ENCODE data around the gene TTC16.

- TF ChIP-seq, protein P1, sequence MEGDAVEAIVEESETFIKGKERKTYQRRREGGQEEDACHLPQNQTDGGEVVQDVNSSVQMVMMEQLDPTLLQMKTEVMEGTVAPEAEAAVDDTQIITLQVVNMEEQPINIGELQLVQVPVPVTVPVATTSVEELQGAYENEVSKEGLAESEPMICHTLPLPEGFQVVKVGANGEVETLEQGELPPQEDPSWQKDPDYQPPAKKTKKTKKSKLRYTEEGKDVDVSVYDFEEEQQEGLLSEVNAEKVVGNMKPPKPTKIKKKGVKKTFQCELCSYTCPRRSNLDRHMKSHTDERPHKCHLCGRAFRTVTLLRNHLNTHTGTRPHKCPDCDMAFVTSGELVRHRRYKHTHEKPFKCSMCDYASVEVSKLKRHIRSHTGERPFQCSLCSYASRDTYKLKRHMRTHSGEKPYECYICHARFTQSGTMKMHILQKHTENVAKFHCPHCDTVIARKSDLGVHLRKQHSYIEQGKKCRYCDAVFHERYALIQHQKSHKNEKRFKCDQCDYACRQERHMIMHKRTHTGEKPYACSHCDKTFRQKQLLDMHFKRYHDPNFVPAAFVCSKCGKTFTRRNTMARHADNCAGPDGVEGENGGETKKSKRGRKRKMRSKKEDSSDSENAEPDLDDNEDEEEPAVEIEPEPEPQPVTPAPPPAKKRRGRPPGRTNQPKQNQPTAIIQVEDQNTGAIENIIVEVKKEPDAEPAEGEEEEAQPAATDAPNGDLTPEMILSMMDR (IDR thresholded peaks at IDR 0.05) = no peak
- no peak for TF ChIP-seq POLR2AphosphoS5 (IDR thresholded peaks at IDR 0.05)
- TF ChIP-seq POLR2A (IDR thresholded peaks at IDR 0.05) = no peak
- TF ChIP-seq EP300 (IDR thresholded peaks at IDR 0.05) = no peak
These were observed 32.2 kb upstream of the TTC16 start for GRCh38 chr9:127683723-127684122.

All from gastroesophageal sphincter (tissue), 3 donors.